ENCODE results near the gene GPC5. TPM values are rescaled to one million over a fixed set of nuclear protein-coding genes. Genes with fewer than 3 reads are reported as not detected.

GPC5 gene
- total and polyA plus RNA-seq, 2 of the 8 experiments (the other 6 are each of a cell fraction or from before 2014, with no cell fraction given): 0.20 to 0.39 TPM

DNA sequence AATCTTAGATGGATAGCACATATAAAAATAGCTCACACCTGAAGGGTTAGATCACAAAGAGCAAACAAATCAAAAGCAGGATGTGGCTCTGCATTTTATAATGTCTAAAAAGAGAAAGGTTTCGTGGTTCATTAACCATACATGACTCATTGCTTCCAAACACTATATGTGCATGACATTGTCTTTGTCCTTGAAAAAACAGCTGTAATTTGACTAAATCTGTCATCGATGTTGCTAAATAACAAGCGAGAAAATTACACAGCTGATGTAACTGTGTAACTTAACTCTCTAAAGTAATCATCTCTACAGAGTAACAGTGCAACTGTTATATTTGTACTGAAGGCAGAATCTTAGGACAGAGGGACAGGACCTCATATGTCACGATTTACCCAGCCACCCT, 1445.1 kb downstream of the GPC5 start:
- H3K4me2 ChIP-seq (ENCODE audit: insufficient read depth in 1 of 2, low read depth in 2 of 2, low read length in 2 of 2): no peak overlapping the region
- CTCF ChIA-PET (ENCODE audit: partially characterized antibody): no interaction called here
- H3K4me3 ChIP-seq (ENCODE audit: extremely low read depth in 1 of 4, insufficient read depth in 2 of 4, low read depth in 3 of 4, low read length in 4 of 4): no peak overlapping the region
- H2BK15ac ChIP-seq (ENCODE audit: low read length): no peak overlapping the region
- no peak overlapping the region for H3K23ac ChIP-seq (ENCODE audit: insufficient read length)
- H2AFZ ChIP-seq (ENCODE audit: low read length): no peak overlapping the region
- H3K9me3 ChIP-seq (ENCODE audit: insufficient read depth in 2 of 2, low read depth in 1 of 2, low read length in 1 of 2): no peaks in the 10 kb centered on the region
- H4K91ac ChIP-seq (replicated peaks; ENCODE audit: insufficient read length, low read length): no peak overlapping the region
- DNase-seq (ENCODE audit: low read depth in 1 of 2, low spot score in 2 of 2) (no peak), FAIRE-seq (no peak)
- H3K18ac ChIP-seq (ENCODE audit: extremely low read depth, low read length): no peak overlapping the region
- POLR2A ChIA-PET (ENCODE audit: partially characterized antibody): no interaction called here
- H4K8ac ChIP-seq (ENCODE audit: extremely low read depth, insufficient read depth, low read length): no peak overlapping the region
- 80% methylated on average over 4 of the region's 4 CpGs; no CpG with 5 or more reads in 1 of the 2 experiments for WGBS, 2 experiments (ENCODE audit: extremely low coverage in 1 of 2, insufficient coverage in 1 of 2, insufficient read length in 1 of 2, insufficient replicate concordance in 2 of 2, low coverage in 1 of 2, low lambda C conversion rate in 2 of 2, missing lambda C conversion rate in 1 of 2)
- no peak overlapping the region for H2BK20ac ChIP-seq (ENCODE audit: low read length)
- H3K4me1 ChIP-seq (replicated peaks in 1 of 4; ENCODE audit: control insufficient read depth in 3 of 4, insufficient read depth in 4 of 4, low read length in 3 of 4): no peaks in the 10 kb centered on the region; a peak in 1 of 7 replicates
- H4K20me1 ChIP-seq (replicated peaks in 1 of 2; ENCODE audit: control insufficient read depth in 1 of 2, insufficient read depth in 2 of 2, low read length in 2 of 2): no peaks in the 10 kb centered on the region
- H2BK5ac ChIP-seq (ENCODE audit: low read depth, low read length): no peak overlapping the region
- H3K14ac ChIP-seq (ENCODE audit: insufficient read length): no peak overlapping the region
- H2AK5ac ChIP-seq (ENCODE audit: low read depth, low read length): no peak overlapping the region
- no peak overlapping the region for H3K56ac ChIP-seq (replicated peaks; ENCODE audit: insufficient read length, low read depth, low read length)
- no peak overlapping the region for H3K4ac ChIP-seq (replicated peaks; ENCODE audit: insufficient read length, low read depth, low read length)
- H3K79me2 ChIP-seq (ENCODE audit: control insufficient read depth in 1 of 2, insufficient read depth in 2 of 2, low read length in 2 of 2): no peaks in the 10 kb centered on the region
- no peak overlapping the region for H2BK120ac ChIP-seq (replicated peaks; ENCODE audit: low read depth, low read length)
- no peaks in the 10 kb centered on the region; the same call in 1 of the 2 replicates for H3K23me2 ChIP-seq (ENCODE audit: low read depth, low read length)
- no peaks in the 10 kb centered on the region for H3K36me3 ChIP-seq (ENCODE audit: control insufficient read depth in 2 of 4, insufficient read depth in 4 of 4, low read length in 3 of 4)
- no peak overlapping the region for H3K27ac ChIP-seq (ENCODE audit: low read depth, low read length)
- no peaks in the 10 kb centered on the region for H3K79me1 ChIP-seq (ENCODE audit: low read depth, low read length)
- H4K5ac ChIP-seq (ENCODE audit: insufficient read length, low read depth, low read length): no peak overlapping the region
- no peak overlapping the region for H2BK12ac ChIP-seq (ENCODE audit: low read depth, low read length)
- H3K27me3 ChIP-seq (replicated peaks in 1 of 4; ENCODE audit: control insufficient read depth in 3 of 4, extremely low read depth in 1 of 4, insufficient read depth in 3 of 4, low read length in 3 of 4): no peaks in the 10 kb centered on the region
- no peak overlapping the region for H3K9ac ChIP-seq (replicated peaks in 1 of 4; ENCODE audit: extremely low read depth in 1 of 4, low read depth in 3 of 4, low read length in 3 of 4)
- TF ChIP-seq SRF (IDR thresholded peaks at IDR 0.05; ENCODE audit: low read depth, low read length) (no peak), TBP (IDR thresholded peaks at IDR 0.05; ENCODE audit: low read depth, low read length) (no peak), GABPA (IDR thresholded peaks at IDR 0.05; ENCODE audit: borderline replicate concordance, insufficient read depth, low read length) (no peak), GTF2F1 (IDR thresholded peaks at IDR 0.05; ENCODE audit: borderline replicate concordance, low read depth, low read length) (no peak), SP1 (IDR thresholded peaks at IDR 0.05; ENCODE audit: low read depth, low read length) (no peak), EGR1 (IDR thresholded peaks at IDR 0.05; ENCODE audit: borderline replicate concordance, low read depth, low read length) (no peak), USF2 (IDR thresholded peaks at IDR 0.05; ENCODE audit: low read length) (no peak), ZNF274 (IDR thresholded peaks at IDR 0.05; ENCODE audit: borderline replicate concordance, extremely low read depth, low read length) (no peak), TAF7 (optimal IDR thresholded peaks at IDR 0.05; ENCODE audit: borderline replicate concordance, low read depth, low read length) (no peak), CTCF (IDR thresholded peaks at IDR 0.05; ENCODE audit: control extremely low read depth in 1 of 3, insufficient read depth in 1 of 3, low read depth in 1 of 3, low read length in 3 of 3) (no peak), SIN3A (conservative IDR thresholded peaks at IDR 0.05 in 1 of 2, IDR thresholded peaks at IDR 0.05 in 1 of 2; ENCODE audit: low read depth in 1 of 2, low read length in 2 of 2) (no peak)

All from H1 (cell line).